HepG2 (cell line): ENCODE data around the gene ZBTB14. TPM values are rescaled to one million over a fixed set of nuclear protein-coding genes. Genes with fewer than 3 reads are reported as not detected.

Experiments
- JUND ChIP-seq: sonication (generic); formaldehyde crosslinking; IDR thresholded peaks from 2 replicates; pipeline ENCODE4 v1.8.0; 2022; ENCODE audit warnings: mild to moderate bottlenecking, missing genetic modification reagents
- ZNF460 ChIP-seq: sonication (generic); formaldehyde crosslinking; IDR thresholded peaks from 2 replicates; pipeline ENCODE4 v1.5.1; 2020; ENCODE audit warnings: missing genetic modification reagents, mild to moderate bottlenecking, borderline replicate concordance
- polyA plus RNA-seq, 8 experiments: library from polyadenylated mRNA; depleted of rRNA in 3 of 8; stranded (reverse) in 7 of 8; unstranded in 1 of 8; fragments of >200 nt; fragmentation: Illumina TruSeq in 4 of 8; extraction: Trizol in 4 of 8; gene quantifications; 2 replicates each; pipeline versions ENCODE4 v1.2.1 to v1.2.3, GENCODE V29; 2011 to 2016; ENCODE audit warnings: low read depth in 4 of 8, missing spikeins in 1 of 8, mixed read lengths in 1 of 8; ENCODE audit not compliant: insufficient read depth in 1 of 8
- total RNA-seq, 5 experiments: library from RNA; depleted of rRNA; stranded (reverse); fragments of >200 nt; fragmentation: Illumina TruSeq; extraction: Trizol; gene quantifications; 2 replicates each; pipeline ENCODE4 v1.2.3, GENCODE V29; 2016; ENCODE audit warnings: low read depth in 1 of 5
- TF ChIP-seq, protein P1 (sequence below), 2 experiments: fragments of 450-650 bp in 1 of 2; sonication (generic) in 1 of 2; formaldehyde crosslinking in 1 of 2; IDR thresholded peaks; 2 replicates each; pipeline versions ENCODE4 v1.6.1 to v1.8.0; 2016 to 2022; ENCODE audit warnings: antibody characterized with exemption in 1 of 2, mild to moderate bottlenecking in 1 of 2, missing genetic modification reagents in 1 of 2

The ZBTB14 gene
- total and polyA plus RNA-seq, 2 of the 13 experiments (the other 11 are each of a cell fraction or from before 2014, with no cell fraction given), result 8.0 to 14.4 TPM

- TF ChIP-seq JUND (CRISPR knock-in tag), result 0 out of 2 replicates have a peak, but pooled peaks have one; percentile 17
- TF ChIP-seq ZNF460 (CRISPR knock-in tag), result no peak
- TF ChIP-seq, protein P1, sequence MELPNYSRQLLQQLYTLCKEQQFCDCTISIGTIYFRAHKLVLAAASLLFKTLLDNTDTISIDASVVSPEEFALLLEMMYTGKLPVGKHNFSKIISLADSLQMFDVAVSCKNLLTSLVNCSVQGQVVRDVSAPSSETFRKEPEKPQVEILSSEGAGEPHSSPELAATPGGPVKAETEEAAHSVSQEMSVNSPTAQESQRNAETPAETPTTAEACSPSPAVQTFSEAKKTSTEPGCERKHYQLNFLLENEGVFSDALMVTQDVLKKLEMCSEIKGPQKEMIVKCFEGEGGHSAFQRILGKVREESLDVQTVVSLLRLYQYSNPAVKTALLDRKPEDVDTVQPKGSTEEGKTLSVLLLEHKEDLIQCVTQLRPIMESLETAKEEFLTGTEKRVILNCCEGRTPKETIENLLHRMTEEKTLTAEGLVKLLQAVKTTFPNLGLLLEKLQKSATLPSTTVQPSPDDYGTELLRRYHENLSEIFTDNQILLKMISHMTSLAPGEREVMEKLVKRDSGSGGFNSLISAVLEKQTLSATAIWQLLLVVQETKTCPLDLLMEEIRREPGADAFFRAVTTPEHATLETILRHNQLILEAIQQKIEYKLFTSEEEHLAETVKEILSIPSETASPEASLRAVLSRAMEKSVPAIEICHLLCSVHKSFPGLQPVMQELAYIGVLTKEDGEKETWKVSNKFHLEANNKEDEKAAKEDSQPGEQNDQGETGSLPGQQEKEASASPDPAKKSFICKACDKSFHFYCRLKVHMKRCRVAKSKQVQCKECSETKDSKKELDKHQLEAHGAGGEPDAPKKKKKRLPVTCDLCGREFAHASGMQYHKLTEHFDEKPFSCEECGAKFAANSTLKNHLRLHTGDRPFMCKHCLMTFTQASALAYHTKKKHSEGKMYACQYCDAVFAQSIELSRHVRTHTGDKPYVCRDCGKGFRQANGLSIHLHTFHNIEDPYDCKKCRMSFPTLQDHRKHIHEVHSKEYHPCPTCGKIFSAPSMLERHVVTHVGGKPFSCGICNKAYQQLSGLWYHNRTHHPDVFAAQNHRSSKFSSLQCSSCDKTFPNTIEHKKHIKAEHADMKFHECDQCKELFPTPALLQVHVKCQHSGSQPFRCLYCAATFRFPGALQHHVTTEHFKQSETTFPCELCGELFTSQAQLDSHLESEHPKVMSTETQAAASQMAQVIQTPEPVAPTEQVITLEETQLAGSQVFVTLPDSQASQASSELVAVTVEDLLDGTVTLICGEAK (IDR thresholded peaks at IDR 0.05), result no peak
- TF ChIP-seq, protein P1 (CRISPR knock-in tag; IDR thresholded peaks at IDR 0.05), result no peak
Measured at GRCh38 chr18:5295981-5296705, 617 bp upstream of the ZBTB14 start (continued).
